Smooth muscle cell (in vitro differentiated cells): ENCODE results near the gene SCAMP2. TPM values are rescaled to one million over a fixed set of nuclear protein-coding genes. Genes with fewer than 3 reads are reported as not detected.
A peak's percentile ranks its signal among the peaks of the same experiment; 100 is the strongest.

Experiments
- DNase-seq: peaks from one replicate; lab custom pipeline; 2025; ENCODE audit not compliant: unreplicated experiment; lab: John Stamatoyannopoulos, UW
- H2AFZ ChIP-seq: fragments of 200-600 bp; sonication (generic); 2 replicates; pipeline ENCODE4 v1.6.0; 2016; ENCODE audit warnings: antibody characterized with exemption, low read depth, mild to moderate bottlenecking
- H3F3A ChIP-seq: fragments of 200-600 bp; sonication (generic); 2 replicates; pipeline ENCODE4 v1.6.0; 2017; ENCODE audit warnings: antibody characterized with exemption, low read depth
- H3K27ac ChIP-seq: fragments of 200-600 bp; sonication (generic); 2 replicates; pipeline ENCODE4 v1.5.1; 2016; ENCODE audit warnings: low read depth, mild to moderate bottlenecking
- H3K27me3 ChIP-seq: fragments of 200-600 bp; sonication (generic); 2 replicates; pipeline ENCODE4 v1.6.1; 2016; ENCODE audit warnings: low read depth, mild to moderate bottlenecking
- H3K36me3 ChIP-seq: fragments of 200-600 bp; sonication (generic); 2 replicates; pipeline ENCODE4 v1.5.1; 2016; ENCODE audit warnings: low read depth
- H3K4me1 ChIP-seq: fragments of 200-600 bp; sonication (generic); 2 replicates; pipeline ENCODE4 v1.5.1; 2016; ENCODE audit warnings: low read depth
- H3K4me2 ChIP-seq: fragments of 200-600 bp; sonication (generic); 2 replicates; pipeline ENCODE4 v1.6.0; 2016; ENCODE audit warnings: mild to moderate bottlenecking
- H3K4me3 ChIP-seq: fragments of 200-600 bp; sonication (generic); 2 replicates; pipeline ENCODE4 v1.5.1; 2016; ENCODE audit warnings: mild to moderate bottlenecking
- H3K79me2 ChIP-seq: fragments of 200-600 bp; sonication (generic); 2 replicates; pipeline ENCODE4 v1.6.0; 2016; ENCODE audit warnings: low read depth, mild to moderate bottlenecking
- H3K9ac ChIP-seq: fragments of 200-600 bp; sonication (generic); 2 replicates; pipeline ENCODE4 v1.6.0; 2016; ENCODE audit warnings: low read depth
- H3K9me3 ChIP-seq: fragments of 200-600 bp; sonication (generic); replicated peaks from 2 replicates; pipeline ENCODE4 v1.5.1; 2016; ENCODE audit warnings: low read depth
- H4K20me1 ChIP-seq: fragments of 200-600 bp; sonication (generic); 2 replicates; pipeline ENCODE4 v1.6.0; 2016; ENCODE audit warnings: low read depth
- WGBS: methylation state at CpG from one replicate; pipeline ENCODE4 v1.1.7; 2016; ENCODE audit warnings: low lambda C conversion rate; 5-methylcytosine and 5-hydroxymethylcytosine counted together
- polyA plus RNA-seq: library from polyadenylated mRNA; unstranded; fragments of >200 nt; fragmentation: Nextera tagmentation; extraction: Ambion mirVana; gene quantifications from 2 replicates; pipeline ENCODE4 v1.2.1, GENCODE V29; 2016
- total RNA-seq: library from RNA; depleted of rRNA; stranded (reverse); fragments of >200 nt; gene quantifications from 2 replicates; pipeline ENCODE4 v1.2.3, GENCODE V29; 2014
- TF ChIP-seq, protein P1 (sequence below): fragments of 200-600 bp; sonication (generic); IDR thresholded peaks from 2 replicates; pipeline ENCODE4 v1.5.1; 2017; ENCODE audit warnings: borderline replicate concordance, mild to moderate bottlenecking, antibody characterized with exemption; ENCODE audit not compliant: insufficient read depth, poor library complexity, severe bottlenecking

SCAMP2 gene
- total and polyA plus RNA-seq, 2 experiments from 2014 or later = 55.5 to 80.3 TPM

DNA sequence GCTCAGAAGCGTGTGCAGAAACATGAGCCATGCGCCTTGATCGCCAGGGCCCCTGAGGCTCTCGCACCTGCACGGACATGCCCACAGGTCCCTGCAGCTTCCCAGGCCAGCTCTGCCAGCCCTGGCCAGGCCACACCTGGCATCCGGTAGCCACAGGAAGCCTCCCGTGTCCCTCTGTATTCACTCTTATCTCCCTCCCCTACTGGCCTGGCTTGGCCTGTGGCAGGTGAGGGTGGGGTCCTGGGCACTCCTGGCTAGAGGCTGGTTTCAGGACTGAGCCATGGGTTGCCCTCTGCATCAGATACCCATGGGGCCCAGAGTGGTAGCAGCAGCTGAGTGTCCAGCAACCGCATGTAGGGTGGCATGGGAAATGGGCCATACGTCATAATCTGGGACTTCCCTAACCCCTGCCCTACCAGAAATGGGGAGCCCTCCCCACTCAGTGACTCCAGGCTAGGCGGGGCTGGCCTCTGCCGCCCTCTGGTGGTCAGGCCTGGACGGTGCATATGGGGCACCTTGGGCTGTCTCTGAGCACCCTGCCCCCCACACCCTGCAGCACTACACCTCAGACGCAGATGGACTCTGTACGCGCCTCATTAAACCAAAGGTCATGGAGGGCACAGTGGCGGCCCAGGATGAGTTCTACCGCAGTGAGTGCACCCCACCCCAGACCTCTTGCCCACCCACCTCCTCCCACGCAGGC, 73.2 kb downstream of the SCAMP2 start:
- no peaks in the 10 kb centered on the region for H3K9me3 ChIP-seq
- no peak overlapping the region for H2AFZ ChIP-seq
- H4K20me1 ChIP-seq = peaks cover 43% of the 10 kb centered on the region
- no peaks in the 10 kb centered on the region for H3F3A ChIP-seq
- H3K4me1 ChIP-seq = no peaks in the 10 kb centered on the region
- 62% methylated on average over 18 of the region's 18 CpGs for WGBS
- no peak overlapping the region for H3K4me2 ChIP-seq
- TF ChIP-seq, protein P1, sequence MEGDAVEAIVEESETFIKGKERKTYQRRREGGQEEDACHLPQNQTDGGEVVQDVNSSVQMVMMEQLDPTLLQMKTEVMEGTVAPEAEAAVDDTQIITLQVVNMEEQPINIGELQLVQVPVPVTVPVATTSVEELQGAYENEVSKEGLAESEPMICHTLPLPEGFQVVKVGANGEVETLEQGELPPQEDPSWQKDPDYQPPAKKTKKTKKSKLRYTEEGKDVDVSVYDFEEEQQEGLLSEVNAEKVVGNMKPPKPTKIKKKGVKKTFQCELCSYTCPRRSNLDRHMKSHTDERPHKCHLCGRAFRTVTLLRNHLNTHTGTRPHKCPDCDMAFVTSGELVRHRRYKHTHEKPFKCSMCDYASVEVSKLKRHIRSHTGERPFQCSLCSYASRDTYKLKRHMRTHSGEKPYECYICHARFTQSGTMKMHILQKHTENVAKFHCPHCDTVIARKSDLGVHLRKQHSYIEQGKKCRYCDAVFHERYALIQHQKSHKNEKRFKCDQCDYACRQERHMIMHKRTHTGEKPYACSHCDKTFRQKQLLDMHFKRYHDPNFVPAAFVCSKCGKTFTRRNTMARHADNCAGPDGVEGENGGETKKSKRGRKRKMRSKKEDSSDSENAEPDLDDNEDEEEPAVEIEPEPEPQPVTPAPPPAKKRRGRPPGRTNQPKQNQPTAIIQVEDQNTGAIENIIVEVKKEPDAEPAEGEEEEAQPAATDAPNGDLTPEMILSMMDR = peak; percentile 91
- no peak overlapping the region for H3K4me3 ChIP-seq
- H3K27me3 ChIP-seq = no peaks in the 10 kb centered on the region
- peaks cover 19% of the 10 kb centered on the region for H3K79me2 ChIP-seq
- no peak overlapping the region for H3K9ac ChIP-seq
- DNase-seq = peak; percentile 17
- no peaks in the 10 kb centered on the region for H3K36me3 ChIP-seq
- no peak overlapping the region for H3K27ac ChIP-seq

DNA sequence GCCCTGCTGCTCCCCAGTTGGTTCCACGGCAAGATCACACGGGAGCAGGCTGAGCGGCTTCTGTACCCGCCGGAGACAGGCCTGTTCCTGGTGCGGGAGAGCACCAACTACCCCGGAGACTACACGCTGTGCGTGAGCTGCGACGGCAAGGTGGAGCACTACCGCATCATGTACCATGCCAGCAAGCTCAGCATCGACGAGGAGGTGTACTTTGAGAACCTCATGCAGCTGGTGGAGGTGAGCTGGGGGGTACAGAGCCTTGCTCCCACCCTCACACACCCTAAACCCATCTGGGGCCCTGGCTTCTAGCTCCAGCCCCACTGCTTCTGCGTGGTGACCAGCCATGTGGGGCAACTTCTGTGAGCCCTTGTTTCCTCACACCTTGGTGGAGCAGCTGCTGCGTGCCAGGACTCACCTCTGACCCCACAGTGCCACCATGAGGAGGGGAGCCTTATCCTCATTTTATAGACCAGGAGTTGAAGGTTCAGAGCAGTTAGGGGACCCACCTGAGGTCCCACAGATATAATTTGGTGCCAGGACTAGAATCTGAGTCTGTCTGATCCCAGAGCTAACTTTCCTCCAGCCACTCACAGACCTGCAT, 73.8 kb downstream of the SCAMP2 start:
- Histone ChIP-seq H3K4me3 (no peak overlapping the region), H3K79me2 (peaks cover 22% of the 10 kb centered on the region), H3K4me2 (no peak overlapping the region), H3K27ac (no peak overlapping the region), H2AFZ (no peak overlapping the region), H4K20me1 (peaks cover 49% of the 10 kb centered on the region), H3F3A (no peaks in the 10 kb centered on the region), H3K36me3 (no peaks in the 10 kb centered on the region), H3K27me3 (no peaks in the 10 kb centered on the region), H3K9me3 (no peaks in the 10 kb centered on the region), H3K9ac (no peak overlapping the region), H3K4me1 (no peaks in the 10 kb centered on the region)
- TF ChIP-seq, protein P1 = no peak
- WGBS = 93% methylated on average over 13 of the region's 16 CpGs
- DNase-seq = no peak

DNA sequence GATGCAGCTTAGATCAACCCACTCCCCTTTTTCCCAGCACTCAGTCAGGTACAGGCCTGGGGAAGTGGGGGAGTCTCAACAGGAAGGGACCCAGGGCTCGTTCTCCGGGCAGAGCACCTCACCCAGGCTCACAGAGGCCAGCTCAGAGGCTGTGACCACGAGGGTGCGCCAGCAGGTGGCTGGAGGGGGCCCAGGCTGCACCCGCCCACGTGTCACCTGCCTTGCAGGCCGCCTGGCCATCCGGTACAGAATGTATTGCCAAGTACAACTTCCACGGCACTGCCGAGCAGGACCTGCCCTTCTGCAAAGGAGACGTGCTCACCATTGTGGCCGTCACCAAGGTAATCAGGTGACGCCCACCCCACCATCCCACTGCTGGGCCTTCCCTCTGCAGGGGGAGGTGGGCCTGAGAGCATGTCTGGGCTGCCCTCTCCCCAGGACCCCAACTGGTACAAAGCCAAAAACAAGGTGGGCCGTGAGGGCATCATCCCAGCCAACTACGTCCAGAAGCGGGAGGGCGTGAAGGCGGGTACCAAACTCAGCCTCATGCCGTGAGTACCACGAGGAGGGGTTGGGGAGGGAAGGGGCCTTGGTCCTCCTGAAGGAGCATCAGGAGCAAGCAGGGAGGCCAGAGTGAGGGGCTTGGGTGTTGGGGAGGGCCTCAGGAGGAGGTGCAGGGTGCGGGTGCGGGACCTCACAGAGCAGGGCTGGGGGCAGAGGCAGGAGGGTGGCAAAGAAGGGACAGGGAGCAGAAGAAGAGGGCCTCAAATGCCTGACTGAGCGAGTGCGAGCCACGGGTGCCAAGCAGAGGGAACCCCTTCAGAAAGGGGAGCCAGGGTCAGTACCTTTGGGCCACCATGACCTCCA, 74.5 kb downstream of the SCAMP2 start:
- Histone ChIP-seq H3K79me2 (peaks cover 23% of the 10 kb centered on the region), H4K20me1 (peaks cover 55% of the 10 kb centered on the region)

More for the DNA sequence above, 74.5 kb downstream of the SCAMP2 start:
- Histone ChIP-seq H3F3A (no peaks in the 10 kb centered on the region), H2AFZ (no peak overlapping the region), H3K27me3 (no peaks in the 10 kb centered on the region), H3K27ac (no peak overlapping the region), H3K4me3 (no peak overlapping the region), H3K36me3 (no peaks in the 10 kb centered on the region), H3K9me3 (no peaks in the 10 kb centered on the region), H3K4me1 (no peaks in the 10 kb centered on the region), H3K9ac (no peak overlapping the region), H3K4me2 (no peak overlapping the region)
- WGBS = 94% methylated on average over 25 of the region's 25 CpGs
- TF ChIP-seq, protein P1 = no peak
- no peak for DNase-seq
